ENCODE results near the gene KDM4B.

DNA sequence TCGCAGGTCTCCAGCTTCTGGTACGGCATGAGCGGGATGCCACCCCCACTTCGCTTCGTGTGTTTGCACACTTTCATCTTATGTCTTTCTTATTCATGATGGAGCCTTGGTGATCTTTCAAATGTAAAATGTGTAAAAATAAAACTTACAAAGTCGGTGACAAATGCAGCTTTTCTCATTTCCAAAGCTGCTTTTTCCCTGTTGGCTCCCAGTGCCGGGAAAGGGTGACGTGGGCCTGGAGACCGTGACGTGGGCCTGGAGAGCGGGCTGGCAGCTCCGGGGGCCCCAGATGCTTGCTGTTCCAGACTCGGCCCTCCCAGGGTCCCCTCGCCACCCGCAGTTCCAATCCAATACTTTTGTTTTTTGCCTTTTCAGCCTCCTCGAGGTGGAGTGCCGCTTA lies 101.4 kb downstream of the KDM4B start:
- TF ChIP-seq RFX5 (IDR thresholded peaks at IDR 0.05; ENCODE audit: low read depth, low read length) (no peak), NBN (IDR thresholded peaks at IDR 0.05) (no peak), SREBF1 (IDR thresholded peaks at IDR 0.05; ENCODE audit: low read length) (no peak), NFYB (IDR thresholded peaks at IDR 0.05; ENCODE audit: insufficient read depth, low read depth, low read length) (no peak), GATAD2B (conservative IDR thresholded peaks at IDR 0.05; ENCODE audit: low read depth) (no peak), SIX5 (IDR thresholded peaks at IDR 0.05; ENCODE audit: low read depth, low read length, severe bottlenecking) (no peak)
- TF ChIP-seq, protein P1, sequence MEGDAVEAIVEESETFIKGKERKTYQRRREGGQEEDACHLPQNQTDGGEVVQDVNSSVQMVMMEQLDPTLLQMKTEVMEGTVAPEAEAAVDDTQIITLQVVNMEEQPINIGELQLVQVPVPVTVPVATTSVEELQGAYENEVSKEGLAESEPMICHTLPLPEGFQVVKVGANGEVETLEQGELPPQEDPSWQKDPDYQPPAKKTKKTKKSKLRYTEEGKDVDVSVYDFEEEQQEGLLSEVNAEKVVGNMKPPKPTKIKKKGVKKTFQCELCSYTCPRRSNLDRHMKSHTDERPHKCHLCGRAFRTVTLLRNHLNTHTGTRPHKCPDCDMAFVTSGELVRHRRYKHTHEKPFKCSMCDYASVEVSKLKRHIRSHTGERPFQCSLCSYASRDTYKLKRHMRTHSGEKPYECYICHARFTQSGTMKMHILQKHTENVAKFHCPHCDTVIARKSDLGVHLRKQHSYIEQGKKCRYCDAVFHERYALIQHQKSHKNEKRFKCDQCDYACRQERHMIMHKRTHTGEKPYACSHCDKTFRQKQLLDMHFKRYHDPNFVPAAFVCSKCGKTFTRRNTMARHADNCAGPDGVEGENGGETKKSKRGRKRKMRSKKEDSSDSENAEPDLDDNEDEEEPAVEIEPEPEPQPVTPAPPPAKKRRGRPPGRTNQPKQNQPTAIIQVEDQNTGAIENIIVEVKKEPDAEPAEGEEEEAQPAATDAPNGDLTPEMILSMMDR (IDR thresholded peaks at IDR 0.05 in 2 of 3, conservative IDR thresholded peaks at IDR 0.05 in 1 of 3; ENCODE audit: control insufficient read depth in 2 of 3, extremely low read depth in 1 of 3, insufficient read depth in 1 of 3, low read depth in 3 of 3, low read length in 3 of 3) = no peak
- TF ChIP-seq, protein P2, sequence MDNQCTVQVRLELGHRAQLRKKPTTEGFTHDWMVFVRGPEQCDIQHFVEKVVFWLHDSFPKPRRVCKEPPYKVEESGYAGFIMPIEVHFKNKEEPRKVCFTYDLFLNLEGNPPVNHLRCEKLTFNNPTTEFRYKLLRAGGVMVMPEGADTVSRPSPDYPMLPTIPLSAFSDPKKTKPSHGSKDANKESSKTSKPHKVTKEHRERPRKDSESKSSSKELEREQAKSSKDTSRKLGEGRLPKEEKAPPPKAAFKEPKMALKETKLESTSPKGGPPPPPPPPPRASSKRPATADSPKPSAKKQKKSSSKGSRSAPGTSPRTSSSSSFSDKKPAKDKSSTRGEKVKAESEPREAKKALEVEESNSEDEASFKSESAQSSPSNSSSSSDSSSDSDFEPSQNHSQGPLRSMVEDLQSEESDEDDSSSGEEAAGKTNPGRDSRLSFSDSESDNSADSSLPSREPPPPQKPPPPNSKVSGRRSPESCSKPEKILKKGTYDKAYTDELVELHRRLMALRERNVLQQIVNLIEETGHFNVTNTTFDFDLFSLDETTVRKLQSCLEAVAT (IDR thresholded peaks at IDR 0.05) = no peak

All from GM12878 (cell line).